Activated T-cell treated with anti-CD3 and anti-CD28 coated beads, Interleukin-2, amount 50 U/mL, for 4 hours (primary cell): ENCODE data around the gene RNPC3. TPM values are rescaled to one million over a fixed set of nuclear protein-coding genes. Genes with fewer than 3 reads are reported as not detected.
"Not testable (repeated sequence)": the region's sequence is repeated elsewhere in the genome, so short reads cannot be mapped to it uniquely, and the experiment has no call there.

Source experiments
- ATAC-seq, 2 donors: fragments of 200-7000 bp; cut with Tn5 transposase; one replicate each; pipeline ENCODE4 v1.10.0; 2021
- DNase-seq: peaks from one replicate; pipeline ENCODE4 v3.0.0-alpha.2; 2020
- H3K27me3 Mint-ChIP-seq: one replicate; pipeline ENCODE4 v1.8.0; 2021; ENCODE audit warnings: low read depth, mixed read lengths
- H3K36me3 Mint-ChIP-seq: one replicate; pipeline ENCODE4 v1.8.0; 2022; ENCODE audit warnings: mixed read lengths; ENCODE audit not compliant: insufficient read depth
- H3K4me1 Mint-ChIP-seq: one replicate; pipeline ENCODE4 v1.8.0; 2021; ENCODE audit warnings: low read depth, mixed read lengths
- H3K4me3 Mint-ChIP-seq: one replicate; pipeline ENCODE4 v1.8.0; 2021; ENCODE audit warnings: mild to moderate bottlenecking, moderate library complexity, mixed read lengths
- H3K9me3 Mint-ChIP-seq: one replicate; pipeline ENCODE4 v1.8.0; 2021; ENCODE audit warnings: mixed read lengths
- total RNA-seq, 3 donors: library from RNA; stranded (reverse); gene quantifications; one replicate each; pipeline ENCODE4 v1.2.1, GENCODE V29; 2021

RNPC3 gene
- total RNA-seq, 3 donors from 2014 or later, result 13.0 to 16.0 (median 14.7) TPM

- Mint-ChIP-seq H3K4me1 (no peaks in the 10 kb centered on the region), H3K9me3 (peaks cover 3% of the 10 kb centered on the region), H3K36me3 (peaks cover 12% of the 10 kb centered on the region), H3K4me3 (no peak overlapping the region), H3K27me3 (no peaks in the 10 kb centered on the region)
- ATAC-seq, result no peak
- no peak for DNase-seq
Observed at GRCh38 chr1:103582464-103582863, 57.0 kb downstream of the RNPC3 start.

- Mint-ChIP-seq H3K4me3 (no peak overlapping the region), H3K9me3 (peaks cover 8% of the 10 kb centered on the region), H3K27me3 (no peaks in the 10 kb centered on the region), H3K36me3 (peaks cover 9% of the 10 kb centered on the region), H3K4me1 (no peaks in the 10 kb centered on the region)
- no peak for DNase-seq
- ATAC-seq, result no peak
Observed at GRCh38 chr1:103583887-103584286, 58.4 kb downstream of the RNPC3 start.

- Mint-ChIP-seq H3K4me3 (no peak overlapping the region), H3K27me3 (no peaks in the 10 kb centered on the region), H3K4me1 (no peaks in the 10 kb centered on the region), H3K36me3 (peaks cover 6% of the 10 kb centered on the region), H3K9me3 (peaks cover 11% of the 10 kb centered on the region)
- DNase-seq (no peak), ATAC-seq (no peak)
Observed at GRCh38 chr1:103584537-103584936, 59.0 kb downstream of the RNPC3 start.

GRCh38 chr1:103602740-103603139, 77.2 kb downstream of the RNPC3 start:
- H3K4me1 Mint-ChIP-seq, H3K36me3 Mint-ChIP-seq, H3K27me3 Mint-ChIP-seq, H3K9me3 Mint-ChIP-seq, H3K4me3 Mint-ChIP-seq, DNase-seq, ATAC-seq: not testable (repeated sequence)

Other genes starting within 250 kb of the RNPC3 start
- 1 to 10 TPM; 1.4 to 2.8 (median 1.8) TPM for gene AMY2B, start 45.9 kb downstream of the RNPC3 start, total RNA-seq
- under 1 TPM in 2 of 3 donors, not detected in 1; 0.68 to 0.90 TPM for gene AMY2A, start 91.7 kb downstream of the RNPC3 start, total RNA-seq
- not detected for gene AMY1A, start 130.1 kb downstream of the RNPC3 start, total RNA-seq
- not detected for gene AMY1B, start 170.5 kb downstream of the RNPC3 start, total RNA-seq
- gene AMY1C, start 224.2 kb downstream of the RNPC3 start, total RNA-seq, result not detected